Keratinocyte (primary cell): Measurements from ENCODE around the gene ADCYAP1R1. TPM values are rescaled to one million over a fixed set of nuclear protein-coding genes. Genes with fewer than 3 reads are reported as not detected.

Source experiments
- DNase-seq: peaks from one replicate; pipeline ENCODE4 v3.0.0-alpha.2; 2011; ENCODE audit warnings: low read depth, missing footprints, low spot score
- FAIRE-seq: peaks from 2 replicates; lab custom pipeline; 2011; peaks lifted over from hg19 to GRCh38; lab: Jason Lieb, UNC
- H2AFZ ChIP-seq: 2 replicates; pipeline ENCODE4 v1.6.0; 2012; ENCODE audit warnings: low read length, control low read depth, inconsistent platforms; ENCODE audit not compliant: control insufficient read depth
- H3K27ac ChIP-seq: 2 replicates; pipeline ENCODE4 v1.5.1; 2011; ENCODE audit warnings: low read length; ENCODE audit not compliant: control insufficient read depth, insufficient read depth
- H3K27me3 ChIP-seq: 3 replicates; pipeline ENCODE4 v1.6.0; 2011; ENCODE audit warnings: low read length; ENCODE audit not compliant: control insufficient read depth, insufficient read depth; ENCODE audit errors: extremely low read depth
- H3K36me3 ChIP-seq, 2 experiments: 2 replicates in 1 of 2; 3 replicates in 1 of 2; pipeline ENCODE4 v1.5.1; 2011; ENCODE audit warnings: low read length in 2 of 2, mild to moderate bottlenecking in 1 of 2; ENCODE audit not compliant: control insufficient read depth in 2 of 2, insufficient read depth in 2 of 2; ENCODE audit errors: extremely low read depth in 1 of 2
- H3K4me1 ChIP-seq: 3 replicates; pipeline ENCODE4 v1.5.1; 2011; ENCODE audit warnings: low read length; ENCODE audit not compliant: control insufficient read depth, insufficient read depth; ENCODE audit errors: extremely low read depth
- H3K4me2 ChIP-seq: 3 replicates; pipeline ENCODE4 v1.6.0; 2011; ENCODE audit warnings: low read depth, low read length; ENCODE audit not compliant: control insufficient read depth, insufficient read depth; ENCODE audit errors: extremely low read depth
- H3K4me3 ChIP-seq, 3 experiments: fragments of 200-600 bp in 1 of 3; sonication (generic) in 1 of 3; 2 replicates in 2 of 3; 3 replicates in 1 of 3; pipeline ENCODE4 v1.5.1; 2011 to 2016; ENCODE audit warnings: low read length in 3 of 3, mild to moderate bottlenecking in 3 of 3, control low read depth in 2 of 3, inconsistent platforms in 1 of 3, low read depth in 1 of 3, mixed read lengths in 1 of 3, mixed run types in 1 of 3, moderate library complexity in 1 of 3; ENCODE audit not compliant: control insufficient read depth in 2 of 3, insufficient read depth in 2 of 3; ENCODE audit errors: extremely low read depth in 1 of 3
- H3K79me2 ChIP-seq: 2 replicates; pipeline ENCODE4 v1.6.0; 2012; ENCODE audit warnings: low read length; ENCODE audit not compliant: control insufficient read depth, insufficient read depth
- H3K9ac ChIP-seq: 3 replicates; pipeline ENCODE4 v1.6.0; 2011; ENCODE audit warnings: low read length; ENCODE audit not compliant: control insufficient read depth, insufficient read depth; ENCODE audit errors: extremely low read depth
- H3K9me1 ChIP-seq: 3 replicates; pipeline ENCODE4 v1.6.0; 2011; ENCODE audit warnings: low read length; ENCODE audit not compliant: control insufficient read depth, insufficient read depth; ENCODE audit errors: extremely low read depth
- H3K9me3 ChIP-seq: 2 replicates; pipeline ENCODE4 v1.5.1; 2012; ENCODE audit warnings: low read depth, low read length; ENCODE audit not compliant: control insufficient read depth
- H4K20me1 ChIP-seq: 3 replicates; pipeline ENCODE4 v1.6.0; 2011; ENCODE audit warnings: low read length; ENCODE audit not compliant: control insufficient read depth, insufficient read depth; ENCODE audit errors: extremely low read depth
- EZH2 ChIP-seq: IDR thresholded peaks from one replicate; pipeline ENCODE4 v1.6.1; 2012; ENCODE audit warnings: inconsistent platforms, mild to moderate bottlenecking, low read length, moderate library complexity
- dilution Hi-C: fragments of 300-500 bp; cut with MboI; formaldehyde crosslinking; loops from one replicate; pipeline ENCODE4 v1.7.0; 2020; ENCODE audit warnings: low sequenced_read_pairs; ENCODE audit not compliant: extremely low pct_ligation_motif_present
- polyA plus RNA-seq, 5 experiments: library from polyadenylated mRNA; depleted of rRNA in 3 of 5; stranded (reverse) in 3 of 5; stranded (forward) in 1 of 5; unstranded in 1 of 5; fragments of >200 nt; gene quantifications; 1 replicate in 1 of 5; 2 replicates in 3 of 5; 3 replicates in 1 of 5; pipeline versions ENCODE4 v1.2.1 to v1.2.3, GENCODE V29; 2011 to 2012; ENCODE audit warnings: missing spikeins in 2 of 5, low read depth in 1 of 5, low replicate concordance in 1 of 5
- TF ChIP-seq, protein P1 (sequence below), 3 experiments: IDR thresholded peaks in 1 of 3; conservative IDR thresholded peaks in 1 of 3; optimal IDR thresholded peaks in 1 of 3; 2 replicates in 2 of 3; 3 replicates in 1 of 3; pipeline versions ENCODE3 to v1.5.1; 2011; ENCODE audit warnings: low read length in 3 of 3, mild to moderate bottlenecking in 3 of 3, moderate library complexity in 2 of 3, control low read depth in 1 of 3, inconsistent platforms in 1 of 3; ENCODE audit not compliant: insufficient read depth in 2 of 3; ENCODE audit errors: extremely low read depth in 1 of 3

The ADCYAP1R1 gene
- polyA plus RNA-seq, 1 donor (not counting 4 experiments of a cell fraction or from before 2014, with no cell fraction given): not detected

- no peak for FAIRE-seq
- H3K36me3 ChIP-seq: no peaks in the 10 kb centered on the region
These were observed 34.4 kb upstream of the ADCYAP1R1 start for GRCh38 chr7:31017721-31018120.

DNA sequence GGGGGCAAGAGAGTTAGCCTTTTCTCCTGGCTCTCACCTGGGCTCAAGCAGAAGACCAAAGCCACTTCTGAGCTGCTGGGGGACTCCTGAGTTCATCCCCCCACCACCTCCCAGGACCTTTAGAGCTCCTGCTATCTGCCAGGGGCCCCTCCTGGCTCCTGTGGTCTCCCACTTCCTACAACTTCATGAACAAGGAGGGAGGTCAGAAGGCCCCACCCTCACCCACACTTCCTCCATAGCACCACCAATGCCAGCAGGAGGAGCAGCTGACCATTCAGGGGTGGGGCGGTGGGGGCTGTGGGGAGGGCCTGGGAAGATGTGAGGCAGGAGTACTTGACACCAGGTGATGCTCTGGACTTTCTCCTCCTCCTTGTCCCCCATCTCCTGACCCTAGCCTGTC, 32.6 kb upstream of the ADCYAP1R1 start:
- dilution Hi-C loops: no loop called here
- Histone ChIP-seq H4K20me1 (no peaks in the 10 kb centered on the region), H3K36me3 (no peaks in the 10 kb centered on the region), H3K4me2 (no peak overlapping the region), H3K27me3 (no peaks in the 10 kb centered on the region), H3K4me3 (no peak overlapping the region), H3K9me1 (no peaks in the 10 kb centered on the region), H3K9me3 (no peaks in the 10 kb centered on the region), H3K27ac (no peak overlapping the region), H3K79me2 (no peaks in the 10 kb centered on the region), H3K9ac (no peak overlapping the region), H2AFZ (no peak overlapping the region), H3K4me1 (no peaks in the 10 kb centered on the region)
- DNase-seq (no peak), FAIRE-seq (no peak)
- TF ChIP-seq, protein P1, sequence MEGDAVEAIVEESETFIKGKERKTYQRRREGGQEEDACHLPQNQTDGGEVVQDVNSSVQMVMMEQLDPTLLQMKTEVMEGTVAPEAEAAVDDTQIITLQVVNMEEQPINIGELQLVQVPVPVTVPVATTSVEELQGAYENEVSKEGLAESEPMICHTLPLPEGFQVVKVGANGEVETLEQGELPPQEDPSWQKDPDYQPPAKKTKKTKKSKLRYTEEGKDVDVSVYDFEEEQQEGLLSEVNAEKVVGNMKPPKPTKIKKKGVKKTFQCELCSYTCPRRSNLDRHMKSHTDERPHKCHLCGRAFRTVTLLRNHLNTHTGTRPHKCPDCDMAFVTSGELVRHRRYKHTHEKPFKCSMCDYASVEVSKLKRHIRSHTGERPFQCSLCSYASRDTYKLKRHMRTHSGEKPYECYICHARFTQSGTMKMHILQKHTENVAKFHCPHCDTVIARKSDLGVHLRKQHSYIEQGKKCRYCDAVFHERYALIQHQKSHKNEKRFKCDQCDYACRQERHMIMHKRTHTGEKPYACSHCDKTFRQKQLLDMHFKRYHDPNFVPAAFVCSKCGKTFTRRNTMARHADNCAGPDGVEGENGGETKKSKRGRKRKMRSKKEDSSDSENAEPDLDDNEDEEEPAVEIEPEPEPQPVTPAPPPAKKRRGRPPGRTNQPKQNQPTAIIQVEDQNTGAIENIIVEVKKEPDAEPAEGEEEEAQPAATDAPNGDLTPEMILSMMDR (optimal IDR thresholded peaks at IDR 0.05 in 1 of 3, IDR thresholded peaks at IDR 0.05 in 1 of 3, conservative IDR thresholded peaks at IDR 0.05 in 1 of 3; ENCODE audit: extremely low read depth in 1 of 3, insufficient read depth in 2 of 3, low read length in 3 of 3): no peak
- TF ChIP-seq EZH2: no peak

More at GRCh38 chr7:31017721-31018120, 34.4 kb upstream of the ADCYAP1R1 start:
- Histone ChIP-seq H3K4me3 (no peak overlapping the region), H2AFZ (no peak overlapping the region), H4K20me1 (no peaks in the 10 kb centered on the region), H3K79me2 (no peaks in the 10 kb centered on the region), H3K9ac (no peak overlapping the region), H3K9me1 (no peaks in the 10 kb centered on the region), H3K27me3 (no peaks in the 10 kb centered on the region), H3K4me2 (no peak overlapping the region), H3K4me1 (no peaks in the 10 kb centered on the region), H3K9me3 (no peaks in the 10 kb centered on the region), H3K27ac (no peak overlapping the region)
- TF ChIP-seq, protein P1 (optimal IDR thresholded peaks at IDR 0.05 in 1 of 3, IDR thresholded peaks at IDR 0.05 in 1 of 3, conservative IDR thresholded peaks at IDR 0.05 in 1 of 3; ENCODE audit: extremely low read depth in 1 of 3, insufficient read depth in 2 of 3, low read length in 3 of 3): no peak
- TF ChIP-seq EZH2: no peak
- no peak for DNase-seq
- dilution Hi-C loops: no loop called here
